ENCODE results near the gene TBC1D22A.

Gene TBC1D22A

DNA sequence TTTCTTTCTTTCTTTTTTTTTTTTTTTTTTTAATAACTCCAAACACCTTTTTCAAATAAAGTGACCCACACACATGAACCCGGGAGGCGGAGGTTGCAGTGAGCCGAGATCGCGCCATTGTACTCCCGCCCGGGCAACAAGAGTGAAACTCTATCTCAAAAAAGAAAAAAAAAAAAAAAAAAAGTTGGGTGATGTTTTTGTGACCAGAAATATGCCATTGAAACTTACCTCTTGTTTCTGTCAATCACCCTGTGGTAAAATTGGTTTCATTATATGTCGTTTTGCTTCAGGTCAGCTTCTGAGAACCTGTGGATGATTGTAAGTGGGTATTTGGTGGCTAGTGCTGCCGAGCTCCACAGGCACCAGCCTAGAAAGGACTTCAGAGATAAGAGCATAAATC lies 238.8 kb downstream of the TBC1D22A start:
- DNase-seq, result no peak

DNA sequence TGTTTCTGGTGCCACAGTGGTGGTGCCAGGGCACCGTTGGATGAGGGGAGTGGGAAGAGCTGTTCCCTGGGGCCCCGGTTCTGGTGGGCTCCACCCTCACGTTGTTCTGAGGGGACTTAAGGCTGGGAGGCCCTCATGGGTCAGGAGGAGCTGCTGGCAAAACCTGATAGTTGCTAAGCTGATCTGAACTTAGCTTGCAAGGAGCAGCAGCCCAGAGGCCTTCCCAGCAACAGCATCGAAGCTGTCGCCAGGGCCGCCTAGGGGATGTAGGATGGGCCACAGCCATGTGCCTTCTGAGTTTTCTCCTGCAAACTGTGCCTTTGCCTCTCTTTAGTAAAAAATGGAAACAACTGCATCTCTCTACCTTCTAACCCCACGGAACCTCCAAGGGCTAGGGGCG lies 240.2 kb downstream of the TBC1D22A start:
- no peak for DNase-seq

DNA sequence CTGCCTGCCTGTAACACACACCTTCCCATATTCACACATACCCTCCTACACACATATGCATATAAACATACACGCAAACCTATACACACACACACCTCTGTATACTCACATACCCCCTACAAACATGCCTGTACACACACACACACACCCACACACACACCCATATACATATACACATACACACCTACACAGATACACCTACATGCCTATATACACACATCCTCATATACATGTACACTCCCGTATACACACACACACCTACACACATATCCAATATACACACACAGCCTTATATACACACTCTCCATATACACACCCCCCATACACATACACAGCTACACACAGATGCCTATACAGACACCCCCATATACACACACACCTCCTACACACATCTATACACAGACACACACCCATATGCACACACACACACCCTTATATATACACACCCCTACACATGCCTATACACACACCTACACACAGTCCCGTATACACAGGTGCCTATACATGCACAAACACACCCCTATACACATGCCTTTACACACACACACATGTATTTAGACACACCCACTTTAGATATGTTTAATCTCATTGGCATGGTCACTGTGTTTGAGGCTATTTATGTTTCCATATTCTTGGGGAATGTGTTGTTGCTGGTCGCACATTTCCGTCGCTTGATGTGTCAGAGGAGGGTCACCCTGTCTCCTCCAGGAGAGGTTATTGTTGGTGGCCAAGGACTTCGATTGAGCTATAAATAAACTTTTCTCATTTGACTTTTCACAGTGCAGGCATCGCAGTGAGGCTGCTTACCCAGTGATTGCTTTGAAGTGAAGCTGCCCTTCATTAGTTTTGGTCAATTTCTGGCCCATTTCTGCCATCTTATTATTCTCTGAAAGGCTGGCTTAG lies 243.3 kb downstream of the TBC1D22A start:
- DNase-seq, result no peak

DNA sequence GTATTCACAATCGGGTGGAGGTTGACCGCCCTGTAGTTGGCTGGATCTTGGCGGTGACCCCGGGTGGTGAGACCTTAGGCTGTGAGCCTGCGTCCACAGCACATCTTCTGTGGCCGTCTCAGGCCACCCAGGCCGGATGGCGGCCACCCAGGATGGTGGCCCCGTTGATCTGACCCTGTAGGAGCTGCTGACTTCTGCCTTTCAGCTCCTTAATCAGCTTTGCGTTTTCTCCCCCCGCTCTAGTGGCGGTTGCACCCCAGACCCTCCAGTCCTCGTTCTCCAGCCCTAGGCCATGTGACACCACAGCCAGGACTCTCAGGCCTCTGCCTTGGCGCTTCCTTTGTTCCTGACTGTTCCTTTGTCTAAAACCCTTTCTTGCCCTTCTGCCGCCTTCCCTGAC lies 244.0 kb downstream of the TBC1D22A start:
- no peak for DNase-seq

DNA sequence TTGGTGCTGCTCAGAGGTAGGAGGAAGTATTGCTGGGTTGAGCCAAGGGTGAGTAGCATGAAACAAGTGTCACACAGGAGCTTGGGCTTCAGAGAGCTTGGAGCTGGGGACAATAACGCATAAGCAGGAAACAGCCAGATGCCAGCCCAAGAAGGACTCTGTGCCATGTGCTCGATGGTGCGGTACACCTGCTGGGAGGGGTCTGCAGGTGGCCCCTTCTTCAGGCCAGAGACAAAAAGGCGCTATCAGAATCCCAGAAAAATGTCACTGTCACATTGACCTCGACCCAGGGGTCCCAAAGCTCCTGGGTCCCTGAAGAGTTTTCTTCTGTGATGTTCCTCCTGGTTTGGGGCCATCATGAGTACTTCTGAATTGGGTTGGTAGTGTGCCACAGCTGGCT lies 244.4 kb downstream of the TBC1D22A start:
- DNase-seq, result no peak

DNA sequence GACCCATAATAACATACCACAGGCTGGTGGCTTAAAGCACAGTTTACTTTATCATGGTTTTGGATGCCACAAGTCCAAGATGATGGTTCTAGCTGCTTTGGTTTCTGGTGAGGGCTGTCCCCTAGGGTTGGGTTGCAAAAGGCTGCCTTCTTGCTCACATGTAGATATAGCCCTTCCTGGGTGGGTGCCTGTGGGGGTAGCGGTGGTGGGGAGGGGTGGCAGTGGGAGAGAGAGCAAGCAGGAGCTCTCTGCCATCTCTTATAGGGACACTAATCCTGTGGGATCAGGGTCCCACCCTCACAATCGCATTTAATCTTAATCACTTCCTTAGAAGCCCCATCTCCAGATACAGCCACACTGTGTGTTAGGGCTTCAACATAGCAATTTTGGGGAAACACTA lies 245.0 kb downstream of the TBC1D22A start:
- no peak for DNase-seq

DNA sequence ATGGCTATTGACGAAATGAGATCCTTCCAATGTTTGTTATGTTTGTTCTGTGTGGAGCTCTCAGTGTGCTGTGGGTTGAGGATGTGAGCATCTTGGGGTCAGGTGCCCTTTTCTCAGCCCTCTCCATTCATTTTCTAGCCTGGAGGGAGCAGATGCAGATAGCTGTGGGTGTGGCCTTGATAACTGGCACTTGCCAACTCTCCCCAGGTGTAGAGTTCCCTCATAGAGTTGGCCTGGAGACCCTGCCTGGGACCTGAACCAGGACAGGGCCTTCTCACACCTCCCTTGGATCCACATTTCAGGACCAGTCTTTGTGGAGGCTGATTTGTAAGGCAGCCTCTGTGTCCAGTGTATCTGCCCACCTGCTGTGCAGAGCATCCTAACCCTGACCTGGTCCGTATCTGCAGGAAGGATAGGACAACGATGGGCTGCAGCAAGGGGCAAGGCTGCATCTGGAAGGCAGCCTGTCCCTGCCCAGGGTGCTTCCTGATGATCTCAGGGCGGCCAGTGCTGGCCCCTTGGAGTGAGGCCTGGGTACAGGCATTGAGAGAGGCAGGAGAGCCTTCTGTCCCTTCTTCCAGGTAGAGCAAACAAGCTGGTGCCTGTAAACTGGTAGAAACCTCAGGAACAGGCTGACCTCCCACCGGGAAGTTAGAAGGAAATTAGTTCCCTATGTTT lies 245.9 kb downstream of the TBC1D22A start:
- DNase-seq, result no peak

DNA sequence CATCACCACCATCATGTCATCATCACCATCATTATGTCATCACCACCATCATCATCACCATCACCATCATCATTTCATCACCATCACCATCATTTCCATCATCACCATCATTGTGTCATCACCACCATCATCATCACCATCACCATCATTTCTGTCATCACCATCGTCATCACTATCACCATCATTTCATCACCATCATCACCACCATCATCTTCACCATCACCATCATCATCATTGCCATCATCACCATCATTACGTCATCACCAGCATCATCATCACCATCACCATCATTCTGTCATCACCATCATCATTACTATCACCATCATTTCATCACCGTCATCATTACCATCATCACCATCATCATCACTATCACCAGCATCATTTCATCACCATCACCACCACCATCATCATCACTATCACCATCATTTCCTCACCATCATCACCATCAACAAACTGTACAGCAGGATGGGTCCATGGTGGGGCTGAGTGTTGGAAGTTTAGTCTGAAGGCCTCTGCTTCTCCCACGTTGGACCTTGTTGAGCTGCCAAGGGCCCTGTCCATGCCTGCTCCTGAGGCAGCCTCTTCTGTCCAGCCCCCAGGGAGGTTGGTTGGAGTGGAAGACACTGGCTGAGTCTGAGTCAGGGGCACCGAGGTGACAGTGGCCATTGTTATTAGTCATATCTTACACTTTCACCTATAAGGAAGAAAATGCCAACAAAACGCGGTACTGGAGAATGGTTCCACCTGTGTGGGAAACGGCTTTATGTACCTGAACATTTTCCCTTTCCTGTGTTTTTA lies 247.1 kb downstream of the TBC1D22A start:
- DNase-seq, result no peak

DNA sequence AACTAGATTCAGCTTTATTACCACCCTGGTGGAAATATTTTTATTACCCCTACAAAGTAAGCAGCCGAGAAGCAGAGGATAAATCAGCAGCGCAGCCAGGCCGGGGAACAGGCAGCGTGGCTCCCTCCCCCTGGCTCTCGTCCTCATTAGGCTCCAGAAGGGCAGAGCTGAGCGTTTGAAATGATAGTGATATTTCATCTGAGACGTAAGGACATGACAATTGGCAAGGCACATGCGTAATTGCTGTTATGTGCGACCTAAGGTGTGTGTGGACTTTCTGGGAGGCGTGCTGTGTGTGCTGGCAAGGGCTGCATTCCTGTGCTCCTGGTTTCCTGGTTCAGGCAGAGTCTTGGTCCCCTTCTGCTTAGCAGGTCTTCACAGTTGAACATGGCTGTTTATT lies 247.8 kb downstream of the TBC1D22A start:
- no peak for DNase-seq

DNA sequence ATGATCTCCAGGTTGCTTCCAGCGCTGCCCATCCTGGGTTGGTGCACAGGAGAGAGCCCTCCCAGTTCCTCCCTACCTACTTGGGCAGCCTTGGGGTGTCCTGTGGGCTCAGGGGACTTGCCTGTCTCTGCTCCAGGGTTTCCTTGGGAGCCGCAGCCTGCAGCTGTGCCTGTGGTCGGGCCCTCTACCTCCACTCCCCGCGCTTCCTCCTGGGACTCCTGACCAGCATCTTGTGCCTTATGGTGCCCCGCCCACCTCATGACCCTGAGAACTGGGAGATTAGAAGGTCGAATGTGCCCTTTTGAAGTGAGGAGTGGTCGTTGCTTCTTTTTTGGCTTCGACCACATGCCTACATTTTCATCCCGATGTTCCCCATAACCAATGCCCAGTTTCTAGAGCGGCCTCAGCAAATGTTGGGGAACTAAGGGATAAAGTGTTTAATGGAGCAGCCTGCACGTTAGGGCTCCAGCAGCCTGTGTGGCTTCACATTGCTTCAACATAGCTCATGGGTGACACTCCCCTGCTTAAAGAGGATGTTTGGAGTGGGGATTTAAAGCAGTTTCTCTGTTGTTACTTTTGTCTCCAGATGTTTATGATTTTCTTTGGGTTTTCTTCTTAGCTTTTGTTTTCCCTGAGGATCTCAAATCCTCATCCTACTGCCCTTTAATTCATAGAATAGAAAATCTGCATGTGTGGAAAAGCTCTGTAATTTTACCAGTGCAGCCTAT lies 248.8 kb downstream of the TBC1D22A start:
- no peak for DNase-seq

DNA sequence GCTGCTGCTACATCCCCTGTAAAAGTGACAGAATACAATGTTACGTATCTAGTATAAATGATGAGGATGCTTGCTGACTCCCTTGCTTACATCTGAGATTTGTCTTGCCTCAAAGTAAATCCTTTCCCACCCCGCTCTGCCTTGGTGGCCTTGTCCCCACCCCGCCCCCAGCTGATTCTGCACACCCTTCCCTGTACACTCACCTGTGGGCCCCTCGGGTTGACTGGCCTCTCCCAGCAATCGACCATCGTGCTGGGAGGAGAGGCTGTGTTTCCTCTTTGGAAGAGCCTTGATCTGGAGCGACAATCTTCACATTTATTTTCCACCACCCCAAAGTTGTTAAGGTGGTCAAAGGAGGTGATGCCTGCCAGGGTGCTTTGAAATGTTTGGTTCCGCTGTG lies 249.4 kb downstream of the TBC1D22A start:
- no peak for DNase-seq

DNA sequence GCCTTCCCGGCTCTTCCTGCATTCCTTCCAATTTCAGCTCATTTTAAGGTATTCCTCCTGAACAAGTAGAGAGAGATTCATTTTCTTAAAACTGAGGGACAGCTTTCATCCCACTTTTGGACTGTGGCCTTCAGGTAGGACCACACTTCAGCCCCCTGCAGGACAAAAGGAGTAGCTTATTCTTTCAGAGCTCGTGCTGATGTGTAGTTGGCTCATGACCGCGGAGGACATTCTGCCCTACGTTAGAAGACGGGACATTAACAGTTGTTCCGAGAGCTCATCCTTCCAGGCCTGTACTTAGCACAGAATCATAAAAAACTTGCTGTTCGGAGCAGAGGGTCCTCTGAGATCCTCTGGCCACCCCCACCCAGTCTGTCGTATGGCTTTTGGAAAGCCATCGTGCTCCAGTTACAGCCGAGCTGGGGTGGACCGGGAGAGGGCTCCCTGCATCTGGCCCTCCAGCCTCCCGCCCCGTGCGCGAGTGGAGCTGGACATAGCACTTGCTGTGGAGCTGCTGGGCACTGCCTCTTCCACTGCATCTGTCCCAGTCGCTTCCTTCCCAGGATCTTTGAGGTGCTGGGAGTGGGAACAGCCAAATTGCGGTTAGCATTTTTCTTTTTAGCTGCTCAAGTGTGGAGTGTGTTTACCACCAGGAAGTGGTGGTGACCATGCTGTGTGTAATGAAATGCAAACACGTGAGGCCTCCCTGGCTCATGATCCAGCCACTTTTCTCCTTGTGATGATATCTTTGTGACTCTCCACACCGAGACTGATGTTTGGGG lies 250.3 kb downstream of the TBC1D22A start:
- DNase-seq, result no peak

DNA sequence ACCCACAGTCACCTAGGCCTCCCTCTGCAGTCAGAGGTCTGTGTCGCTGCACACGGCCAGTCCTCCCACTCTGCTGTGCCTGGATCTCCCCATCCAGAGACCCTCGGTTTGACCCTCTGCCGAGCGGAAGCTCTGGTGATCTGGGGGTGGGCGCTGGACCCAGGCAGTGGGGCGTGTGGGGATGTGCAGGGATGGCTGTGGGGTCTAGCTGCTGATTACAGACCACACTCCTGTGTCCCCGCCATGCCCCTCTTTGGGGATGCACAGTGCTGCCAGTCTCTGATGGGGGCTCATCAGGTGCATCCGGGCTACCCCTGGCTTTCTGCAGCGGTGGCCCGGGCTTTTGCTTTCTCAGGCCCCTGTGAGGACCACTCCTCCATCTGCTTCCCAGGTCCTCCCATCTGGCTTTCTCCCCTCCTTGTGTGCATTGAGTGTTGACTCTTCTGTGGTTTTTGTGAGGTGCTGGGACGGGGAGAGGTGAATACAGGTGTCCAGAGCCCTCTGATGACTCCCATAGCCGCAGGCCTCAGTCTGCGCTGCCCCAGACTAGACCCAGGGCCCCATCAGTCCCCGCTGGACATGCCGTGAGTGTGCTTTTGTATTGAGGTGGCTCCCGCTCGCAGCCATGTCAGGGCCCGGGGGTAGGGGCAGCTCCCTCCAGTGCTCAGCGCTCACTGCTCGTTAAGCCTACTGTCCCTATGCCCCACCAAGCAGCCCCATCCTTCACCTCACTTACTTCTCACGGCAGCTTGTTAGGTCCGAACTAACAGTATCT lies 251.6 kb downstream of the TBC1D22A start:
- DNase-seq, result no peak

DNA sequence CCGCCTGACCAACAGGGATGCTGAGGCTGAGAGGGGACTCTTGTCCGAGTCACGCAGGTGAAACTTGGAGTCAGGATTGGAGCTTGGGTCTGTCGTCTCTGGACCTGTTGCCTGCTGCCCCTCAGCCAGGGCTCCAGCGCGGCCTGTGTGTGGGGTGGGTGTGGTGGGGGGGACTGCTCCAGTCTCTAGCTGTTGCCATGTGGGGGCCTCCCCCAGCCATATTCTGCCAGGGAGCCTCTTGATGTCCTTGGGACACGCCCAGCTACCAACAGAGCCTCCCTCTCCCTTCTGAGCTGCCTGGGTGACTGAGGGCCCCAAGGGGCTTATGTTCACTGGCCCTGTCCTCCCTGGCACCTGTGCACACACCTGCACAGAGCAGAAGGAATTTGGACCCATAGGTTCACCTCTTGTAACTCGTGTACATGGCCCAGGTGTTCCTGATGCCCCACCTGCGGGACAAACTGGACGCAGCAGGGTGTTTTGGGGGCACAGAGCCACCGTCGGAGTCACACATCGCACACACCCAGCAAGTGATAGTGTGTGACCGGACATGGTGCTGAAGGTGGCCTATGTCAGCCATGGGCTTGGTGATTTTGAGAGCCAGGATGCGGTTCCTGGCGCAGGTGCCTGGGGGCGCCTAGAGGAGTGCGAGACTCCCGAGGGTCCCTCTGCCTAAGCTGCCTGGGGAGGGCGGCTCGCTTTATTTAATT lies 252.3 kb downstream of the TBC1D22A start:
- DNase-seq, result no peak

DNA sequence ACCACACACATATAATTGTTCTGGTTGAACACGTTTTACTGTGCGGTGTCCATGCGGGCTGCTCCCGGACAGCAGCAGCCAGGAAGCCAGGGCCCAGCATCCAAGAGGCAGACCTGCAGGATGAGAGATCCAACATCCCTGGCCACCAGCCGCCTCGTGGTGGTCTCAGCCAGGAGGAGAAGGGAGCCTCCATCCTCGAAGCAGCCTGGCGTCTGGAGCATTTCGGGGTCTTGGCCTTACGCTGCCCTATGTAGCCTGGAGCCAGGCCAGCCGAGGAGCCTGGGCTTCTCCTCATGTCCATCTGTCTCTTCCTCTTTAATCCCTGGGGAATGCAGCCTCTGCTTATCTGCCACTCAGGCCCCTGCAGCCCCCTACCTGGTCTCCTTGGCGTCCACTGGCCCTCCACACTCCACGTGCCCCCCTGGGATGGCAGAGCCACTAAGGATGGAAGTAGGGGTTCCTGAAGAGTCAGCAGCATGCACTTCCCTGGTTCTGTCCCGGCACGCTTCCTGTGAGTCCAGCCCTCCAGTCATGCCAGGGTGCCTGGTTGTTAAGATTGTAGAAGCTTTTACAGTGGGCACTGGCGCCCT lies 253.2 kb downstream of the TBC1D22A start:
- DNase-seq, result no peak

DNA sequence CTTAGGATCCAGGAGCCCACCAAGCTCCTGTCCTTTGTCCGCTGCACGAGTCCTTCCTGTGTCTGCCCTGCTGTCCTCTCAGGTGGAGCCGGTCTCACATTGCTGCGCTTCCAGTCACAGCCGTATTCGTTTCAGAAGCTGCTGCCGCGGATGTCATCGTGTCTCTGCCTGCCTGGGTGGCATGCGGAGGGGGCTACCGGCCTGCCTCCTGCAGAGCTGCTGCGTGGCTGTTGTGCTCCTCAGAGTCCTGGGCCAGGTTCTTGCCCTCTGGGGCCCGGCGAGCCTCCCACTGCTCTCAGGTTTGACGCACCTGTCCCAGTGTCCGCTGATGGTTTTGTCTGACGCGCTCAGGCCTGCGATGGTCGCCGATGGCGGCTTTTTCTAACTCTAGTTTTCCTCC lies 254.2 kb downstream of the TBC1D22A start:
- DNase-seq, result no peak

DNA sequence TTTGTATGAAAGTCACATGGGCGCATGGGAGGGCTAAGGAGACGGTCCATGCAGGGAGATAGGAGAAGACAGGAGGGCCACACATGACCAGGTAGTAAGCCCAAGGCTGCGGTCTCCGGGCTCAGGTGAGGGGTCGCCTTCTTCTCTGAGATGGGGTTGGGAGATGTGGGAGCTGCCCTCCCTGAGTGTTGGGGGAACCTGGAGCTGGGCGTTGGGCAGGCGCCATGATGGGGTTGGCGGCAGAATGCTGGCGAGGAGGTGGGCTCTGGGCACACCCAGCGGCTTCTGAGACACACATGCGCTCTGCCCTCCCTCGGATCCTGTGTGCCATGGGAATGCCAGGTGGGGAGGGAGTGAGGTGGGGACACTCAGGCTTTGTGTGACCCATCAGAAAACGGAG lies 254.8 kb downstream of the TBC1D22A start:
- DNase-seq, result no peak

DNA sequence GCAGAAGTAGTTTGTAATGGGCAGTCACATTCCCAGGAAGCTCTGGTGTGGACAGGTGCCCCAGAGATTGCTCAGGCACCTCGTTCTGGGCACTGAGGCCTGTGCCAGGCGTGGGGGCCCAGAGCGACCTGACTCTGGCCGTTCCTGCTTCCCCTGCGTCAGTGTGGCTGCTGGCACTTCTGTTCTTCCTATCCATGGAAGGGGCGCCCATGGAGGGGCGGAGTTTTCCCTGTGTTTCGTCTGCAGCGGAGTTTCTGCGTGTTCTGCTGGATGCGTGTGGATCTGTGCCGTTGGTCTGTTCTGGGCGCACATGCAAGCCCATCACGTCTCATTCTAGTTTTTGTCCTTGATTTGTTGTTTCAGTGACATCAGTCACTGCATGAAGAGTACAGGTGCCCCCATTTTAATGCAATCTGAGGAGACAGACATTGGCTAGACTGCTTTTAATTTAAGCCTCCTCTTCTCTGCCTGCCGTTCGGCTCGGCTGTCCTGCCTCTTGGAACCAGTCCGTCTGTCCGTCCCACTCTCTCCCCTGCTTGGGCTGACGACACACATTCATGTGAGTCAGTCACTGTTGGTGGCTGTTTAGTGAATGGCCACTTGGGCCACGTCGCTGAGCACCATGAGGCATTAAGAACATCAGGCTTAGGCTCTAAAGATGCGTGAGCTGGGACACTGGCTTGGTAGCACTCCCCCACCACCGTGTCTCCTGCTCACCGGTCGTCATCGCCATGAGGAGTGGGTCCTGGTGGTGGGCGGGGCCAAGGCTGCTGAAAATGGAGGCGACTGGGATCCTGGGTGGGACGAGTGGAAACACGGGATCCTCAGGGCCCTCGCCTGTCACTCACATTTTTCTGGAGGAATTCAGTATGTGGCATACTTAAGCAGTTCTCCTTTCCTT lies 255.8 kb downstream of the TBC1D22A start:
- no peak for DNase-seq

Measured in eye (tissue), 1 donor.